Measurements from ENCODE around the gene AKAP12.
"Not testable (repeated sequence)": the region's sequence is repeated elsewhere in the genome, so short reads cannot be mapped to it uniquely, and the experiment has no call there.

The AKAP12 gene

GRCh38 chr6:151317103-151317994, 77.6 kb downstream of the AKAP12 start:
- DNase-seq: no peak

DNA sequence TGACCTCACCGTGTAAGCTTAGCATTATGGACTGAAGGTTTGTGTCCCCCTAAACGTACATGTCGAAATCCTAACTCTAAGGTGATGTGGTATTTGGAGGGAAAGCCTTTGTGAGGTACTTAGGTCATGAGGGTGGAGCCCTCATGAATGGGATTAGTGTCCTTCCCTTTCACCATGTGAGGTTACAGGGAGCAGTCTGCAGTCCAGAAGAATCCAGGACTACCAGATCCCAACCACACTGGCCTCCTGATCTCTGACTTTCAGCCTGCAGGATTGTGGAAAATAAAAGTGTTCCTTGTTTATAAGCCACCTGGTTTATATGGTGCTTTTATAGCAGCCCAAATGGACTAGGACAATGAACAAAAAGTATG, 78.2 kb downstream of the AKAP12 start:
- DNase-seq: no peak

DNA sequence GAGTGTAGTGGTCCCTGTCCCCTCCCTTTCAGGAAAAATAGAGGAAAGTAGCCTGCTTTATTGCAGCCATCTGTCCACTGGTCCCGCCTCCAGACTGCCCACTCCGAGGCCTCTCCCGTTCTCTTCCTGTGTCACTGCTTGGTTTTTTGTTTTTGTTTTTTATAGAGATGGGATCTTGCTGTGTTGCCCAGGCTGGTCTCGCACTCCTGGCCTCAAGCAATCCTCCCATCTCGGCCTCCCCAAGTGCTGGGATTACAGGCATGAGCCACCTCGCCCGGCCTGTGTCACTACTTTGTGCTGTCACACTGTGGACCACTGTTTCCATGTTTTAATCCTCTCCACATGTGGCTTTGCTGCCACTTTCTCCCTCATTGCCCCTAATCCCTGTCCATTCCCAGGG, 80.4 kb downstream of the AKAP12 start:
- DNase-seq: no peak

DNA sequence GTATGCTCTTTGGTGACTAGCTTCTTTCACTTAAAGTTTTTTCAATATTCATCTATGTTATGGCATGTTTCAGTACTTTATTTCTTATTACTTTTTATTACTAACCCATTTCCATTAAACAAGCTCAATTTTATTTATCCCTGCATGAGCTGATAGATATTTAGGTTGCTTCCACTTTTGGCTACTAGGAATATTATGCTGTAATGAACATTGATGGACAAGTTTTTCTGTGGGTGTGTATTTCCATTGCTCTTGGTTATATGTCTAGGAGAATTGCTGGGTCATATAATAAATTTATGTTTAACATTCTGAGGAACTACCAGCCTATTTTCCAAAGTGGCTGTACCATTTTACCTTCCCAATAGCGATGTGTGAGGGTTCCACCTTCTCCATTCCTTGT, 81.7 kb downstream of the AKAP12 start:
- DNase-seq: no peak

- DNase-seq: no peak
These were observed 82.8 kb downstream of the AKAP12 start for GRCh38 chr6:151322570-151322969.

DNA sequence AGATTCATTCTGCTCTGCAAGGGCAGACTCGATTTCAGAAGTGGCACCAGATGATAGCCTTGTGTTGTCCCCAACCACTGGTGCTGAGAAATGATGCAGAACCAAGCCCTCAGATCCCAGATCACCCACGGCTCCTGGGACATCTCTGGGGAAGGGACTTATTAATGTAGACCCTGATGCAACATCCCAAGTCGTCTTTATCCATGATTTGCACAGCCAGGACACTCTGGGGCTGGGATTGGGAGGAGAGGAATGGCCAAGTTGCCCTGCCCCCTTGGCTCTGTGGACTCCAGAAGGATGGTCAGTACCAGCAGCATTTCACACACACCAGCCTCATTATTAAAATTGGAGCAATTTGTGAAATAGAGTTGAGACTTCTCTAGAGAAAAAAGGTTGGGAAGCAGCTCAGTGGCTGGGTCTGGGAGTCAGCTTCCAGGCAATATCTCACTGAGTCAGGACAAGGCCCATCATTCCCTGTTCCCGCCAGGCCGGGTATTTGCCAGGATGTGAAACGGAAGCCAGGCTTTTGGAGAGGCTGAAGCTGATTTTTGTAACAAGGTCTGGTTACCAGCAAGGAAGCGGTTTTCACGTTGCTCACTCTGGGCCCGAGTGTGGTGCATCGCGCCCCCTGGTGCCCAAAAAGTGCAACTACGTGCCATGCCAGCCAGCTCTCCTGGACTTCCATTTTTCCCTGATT, 84.2 kb downstream of the AKAP12 start:
- peak; percentile 59 for DNase-seq

DNA sequence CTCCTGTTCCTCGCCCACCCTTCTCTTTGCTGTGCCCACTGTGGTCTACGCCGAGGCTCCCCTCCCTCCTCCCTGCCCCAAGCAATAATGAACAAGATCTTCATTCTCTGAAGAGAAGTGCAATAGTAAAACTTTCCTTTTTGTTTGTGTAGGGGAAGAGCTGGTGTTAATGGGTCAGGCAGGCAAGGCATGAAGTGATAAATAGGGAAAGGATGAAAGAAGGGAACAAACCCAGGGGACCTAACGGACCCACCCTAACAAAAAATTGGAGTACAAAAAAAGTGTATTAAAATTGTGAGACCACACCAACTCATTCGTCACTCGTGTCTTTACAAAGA, 84.7 kb downstream of the AKAP12 start:
- DNase-seq: no peak

- DNase-seq: no peak
These were observed 85.6 kb downstream of the AKAP12 start for GRCh38 chr6:151325075-151326050.

GRCh38 chr6:151326116-151326825, 86.5 kb downstream of the AKAP12 start:
- no peak for DNase-seq

GRCh38 chr6:151327101-151327500, 87.3 kb downstream of the AKAP12 start:
- no peak for DNase-seq

- no peak for DNase-seq
These were observed 90.4 kb downstream of the AKAP12 start for GRCh38 chr6:151330130-151330696.

DNA sequence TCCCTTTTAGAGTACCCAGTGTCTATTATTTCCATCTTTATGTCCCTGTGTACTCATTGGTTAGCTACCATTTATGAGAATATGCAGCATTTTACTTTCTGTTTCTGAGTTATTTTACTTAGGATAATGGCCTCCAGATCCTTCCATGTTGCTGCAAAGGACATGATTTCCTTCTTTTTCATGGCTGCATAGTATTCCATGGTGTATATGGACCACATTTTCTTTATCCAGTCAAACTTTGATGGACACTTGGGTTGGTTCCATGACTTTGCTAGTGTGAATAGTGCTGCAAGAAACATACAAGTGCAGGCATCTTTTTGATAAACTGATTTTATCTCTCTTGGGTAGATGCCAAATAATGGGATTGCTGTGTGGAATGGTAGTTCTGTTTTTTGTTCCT, 96.2 kb downstream of the AKAP12 start:
- DNase-seq: no peak

DNA sequence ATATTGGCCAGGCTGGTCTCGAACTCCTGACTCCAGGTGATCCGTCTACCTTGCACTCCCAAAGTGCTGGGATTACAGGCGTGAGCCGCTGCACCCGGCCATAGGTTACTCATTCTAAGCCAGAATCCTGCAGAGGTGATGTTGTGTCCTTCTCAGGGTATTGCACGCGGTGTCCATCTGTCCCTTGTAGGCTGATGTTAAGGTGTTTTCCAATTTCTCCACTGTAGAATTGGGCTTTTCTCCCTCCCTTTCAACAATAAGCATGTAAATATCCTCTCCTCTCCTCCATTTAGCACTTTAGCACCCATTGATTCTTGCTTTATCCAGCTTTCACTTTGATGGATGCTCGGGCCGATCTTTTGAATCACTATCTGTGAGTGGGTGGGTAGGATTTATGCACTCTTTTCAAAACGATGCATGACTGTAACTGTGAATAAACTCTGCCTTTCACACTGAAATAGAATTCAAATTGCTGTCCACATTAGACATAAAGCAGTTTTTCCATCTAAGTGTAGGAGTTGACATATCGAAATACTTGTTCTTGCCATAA, 99.0 kb downstream of the AKAP12 start:
- no peak for DNase-seq

DNA sequence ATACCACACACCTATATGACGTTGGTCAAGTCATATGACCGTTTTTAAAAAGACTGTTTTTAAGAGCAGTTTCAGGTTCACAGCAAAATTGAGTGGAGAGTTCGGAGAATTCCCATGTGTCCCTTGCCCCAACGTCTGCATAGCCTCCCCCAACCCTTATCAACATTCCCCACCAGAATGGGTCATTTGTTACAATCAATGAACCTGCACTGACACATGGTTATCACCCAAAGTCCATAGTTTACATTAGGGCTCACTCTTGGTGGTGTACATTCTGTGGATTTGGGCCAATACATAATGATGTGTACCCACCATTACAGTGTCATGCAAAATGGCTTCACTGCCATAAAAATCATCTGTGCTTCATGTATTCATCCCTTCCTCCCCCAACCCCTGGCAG, 99.6 kb downstream of the AKAP12 start:
- DNase-seq: no peak

DNA sequence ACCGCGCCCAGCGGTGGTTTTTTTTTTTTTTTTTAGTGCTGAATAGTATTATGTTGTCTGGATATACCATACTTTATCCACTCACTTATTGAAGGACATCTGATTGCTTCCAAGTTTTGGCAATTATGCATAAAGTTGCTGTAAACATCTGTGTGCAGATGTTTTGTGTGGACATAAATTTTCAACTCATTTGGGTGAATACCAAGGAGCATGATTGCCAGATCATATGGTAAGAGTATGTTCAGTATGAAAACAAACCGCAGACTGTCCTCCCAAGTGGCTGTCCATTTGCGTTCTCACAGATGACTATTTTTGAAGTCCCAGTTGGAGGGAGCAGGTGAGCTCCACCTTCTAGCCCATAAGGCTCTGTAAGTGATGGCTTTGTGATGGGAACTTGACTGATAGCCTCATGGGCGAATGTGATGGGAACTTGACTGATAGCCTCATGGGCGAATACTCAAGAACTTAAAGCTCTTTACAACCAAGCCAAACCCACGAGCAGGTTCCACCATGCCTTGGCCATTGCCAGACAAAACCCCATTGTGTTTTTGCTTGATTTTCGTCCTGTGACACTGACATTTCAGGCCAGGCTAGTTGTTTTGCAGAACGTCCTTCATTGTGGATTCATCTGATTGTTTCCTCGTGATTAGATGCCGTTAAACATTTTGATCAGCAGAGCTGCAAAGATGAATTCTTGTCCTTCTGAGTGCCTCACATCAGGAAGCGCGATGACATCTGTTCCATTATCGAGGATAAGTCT, 100.6 kb downstream of the AKAP12 start:
- DNase-seq: no peak

- DNase-seq: no peak
These were observed 101.9 kb downstream of the AKAP12 start for GRCh38 chr6:151341476-151342195.

GRCh38 chr6:151342750-151343149, 103.0 kb downstream of the AKAP12 start:
- DNase-seq: not testable (repeated sequence)

GRCh38 chr6:151349651-151350270, 110.0 kb downstream of the AKAP12 start:
- DNase-seq: no peak

DNA sequence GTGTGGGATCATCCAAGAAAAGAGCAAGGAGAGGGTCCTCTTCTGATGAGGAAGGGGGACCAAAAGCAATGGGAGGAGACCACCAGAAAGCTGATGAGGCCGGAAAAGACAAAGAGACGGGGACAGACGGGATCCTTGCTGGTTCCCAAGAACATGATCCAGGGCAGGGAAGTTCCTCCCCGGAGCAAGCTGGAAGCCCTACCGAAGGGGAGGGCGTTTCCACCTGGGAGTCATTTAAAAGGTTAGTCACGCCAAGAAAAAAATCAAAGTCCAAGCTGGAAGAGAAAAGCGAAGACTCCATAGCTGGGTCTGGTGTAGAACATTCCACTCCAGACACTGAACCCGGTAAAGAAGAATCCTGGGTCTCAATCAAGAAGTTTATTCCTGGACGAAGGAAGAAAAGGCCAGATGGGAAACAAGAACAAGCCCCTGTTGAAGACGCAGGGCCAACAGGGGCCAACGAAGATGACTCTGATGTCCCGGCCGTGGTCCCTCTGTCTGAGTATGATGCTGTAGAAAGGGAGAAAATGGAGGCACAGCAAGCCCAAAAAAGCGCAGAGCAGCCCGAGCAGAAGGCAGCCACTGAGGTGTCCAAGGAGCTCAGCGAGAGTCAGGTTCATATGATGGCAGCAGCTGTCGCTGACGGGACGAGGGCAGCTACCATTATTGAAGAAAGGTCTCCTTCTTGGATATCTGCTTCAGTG, 110.8 kb downstream of the AKAP12 start:
- no peak for DNase-seq
